ENCODE data around the gene CETP.

The CETP gene

GRCh38 chr16:57016831-57017230, 55.1 kb downstream of the CETP start:
- no peak for DNase-seq (ENCODE audit: low read depth in 1 of 2, low spot score in 1 of 2)

- no peak for DNase-seq (ENCODE audit: low read depth in 1 of 2, low spot score in 1 of 2)
Observed at GRCh38 chr16:57017251-57017650, 55.5 kb downstream of the CETP start.

GRCh38 chr16:57019746-57020145, 58.0 kb downstream of the CETP start:
- DNase-seq (ENCODE audit: low read depth in 1 of 2, low spot score in 1 of 2), result no peak

- no peak for DNase-seq (ENCODE audit: low read depth in 1 of 2, low spot score in 1 of 2)
Observed at GRCh38 chr16:57020651-57021050, 58.9 kb downstream of the CETP start.

- no peak for DNase-seq (ENCODE audit: low read depth in 1 of 2, low spot score in 1 of 2)
Observed at GRCh38 chr16:57021757-57022156, 60.0 kb downstream of the CETP start.

GRCh38 chr16:57022445-57022844, 60.7 kb downstream of the CETP start:
- no peak for DNase-seq (ENCODE audit: low read depth in 1 of 2, low spot score in 1 of 2)

- peak in 1 of 2 donors; percentile 53 for DNase-seq (ENCODE audit: low read depth in 1 of 2, low spot score in 1 of 2)
Observed at GRCh38 chr16:57023541-57024249, 61.9 kb downstream of the CETP start.

- DNase-seq (ENCODE audit: low read depth in 1 of 2, low spot score in 1 of 2), result no peak
Observed at GRCh38 chr16:57024894-57025680, 63.3 kb downstream of the CETP start.

GRCh38 chr16:57025941-57026777, 64.4 kb downstream of the CETP start:
- no peak for DNase-seq (ENCODE audit: low read depth in 1 of 2, low spot score in 1 of 2)

GRCh38 chr16:57026778-57027062, 65.0 kb downstream of the CETP start:
- no peak for DNase-seq (ENCODE audit: low read depth in 1 of 2, low spot score in 1 of 2)

GRCh38 chr16:57027067-57027466, 65.3 kb downstream of the CETP start:
- DNase-seq (ENCODE audit: low read depth in 1 of 2, low spot score in 1 of 2), result no peak

GRCh38 chr16:57028086-57028485, 66.3 kb downstream of the CETP start:
- DNase-seq (ENCODE audit: low read depth in 1 of 2, low spot score in 1 of 2), result no peak

GRCh38 chr16:57029161-57030160, 67.7 kb downstream of the CETP start:
- DNase-seq (ENCODE audit: low read depth in 1 of 2, low spot score in 1 of 2), result no peak

GRCh38 chr16:57030346-57030902, 68.7 kb downstream of the CETP start:
- no peak for DNase-seq (ENCODE audit: low read depth in 1 of 2, low spot score in 1 of 2)

- no peak for DNase-seq (ENCODE audit: low read depth in 1 of 2, low spot score in 1 of 2)
Observed at GRCh38 chr16:57031156-57031555, 69.4 kb downstream of the CETP start.

- no peak for DNase-seq (ENCODE audit: low read depth in 1 of 2, low spot score in 1 of 2)
Observed at GRCh38 chr16:57032346-57032745, 70.6 kb downstream of the CETP start.

- DNase-seq (ENCODE audit: low read depth in 1 of 2, low spot score in 1 of 2), result no peak
Observed at GRCh38 chr16:57032931-57033330, 71.2 kb downstream of the CETP start.
